Spleen (tissue), 7 donors: ENCODE results near the gene PRKCA.

Experiments used
- CTCF ChIP-seq, 11 experiments: fragments of 200-600 bp in 7 of 11; fragments of 450-650 bp in 4 of 11; sonication (generic) in 4 of 11; IDR thresholded peaks in 8 of 11; conservative IDR thresholded peaks in 3 of 11; 1 replicate in 7 of 11; 2 replicates in 4 of 11; pipeline versions ENCODE4 v1.4.0 to v1.8.0; 2016 to 2021; ENCODE audit warnings: antibody characterized with exemption in 11 of 11, inconsistent platforms in 4 of 11, mild to moderate bottlenecking in 1 of 11
- POLR2A ChIP-seq, 3 donors: fragments of 450-650 bp; IDR thresholded peaks; one replicate each; pipeline ENCODE4 v1.5.1; 2017; ENCODE audit warnings: antibody characterized with exemption in 3 of 3, mild to moderate bottlenecking in 1 of 3
- donor health status: DM: no; HTN: no; CAD: no; lungs with moderate emphysema.
- donor health status: DM: no; HTN: no; CAD: no.
- donor health status: DM: no; HTN: no; CAD: no.

DNA sequence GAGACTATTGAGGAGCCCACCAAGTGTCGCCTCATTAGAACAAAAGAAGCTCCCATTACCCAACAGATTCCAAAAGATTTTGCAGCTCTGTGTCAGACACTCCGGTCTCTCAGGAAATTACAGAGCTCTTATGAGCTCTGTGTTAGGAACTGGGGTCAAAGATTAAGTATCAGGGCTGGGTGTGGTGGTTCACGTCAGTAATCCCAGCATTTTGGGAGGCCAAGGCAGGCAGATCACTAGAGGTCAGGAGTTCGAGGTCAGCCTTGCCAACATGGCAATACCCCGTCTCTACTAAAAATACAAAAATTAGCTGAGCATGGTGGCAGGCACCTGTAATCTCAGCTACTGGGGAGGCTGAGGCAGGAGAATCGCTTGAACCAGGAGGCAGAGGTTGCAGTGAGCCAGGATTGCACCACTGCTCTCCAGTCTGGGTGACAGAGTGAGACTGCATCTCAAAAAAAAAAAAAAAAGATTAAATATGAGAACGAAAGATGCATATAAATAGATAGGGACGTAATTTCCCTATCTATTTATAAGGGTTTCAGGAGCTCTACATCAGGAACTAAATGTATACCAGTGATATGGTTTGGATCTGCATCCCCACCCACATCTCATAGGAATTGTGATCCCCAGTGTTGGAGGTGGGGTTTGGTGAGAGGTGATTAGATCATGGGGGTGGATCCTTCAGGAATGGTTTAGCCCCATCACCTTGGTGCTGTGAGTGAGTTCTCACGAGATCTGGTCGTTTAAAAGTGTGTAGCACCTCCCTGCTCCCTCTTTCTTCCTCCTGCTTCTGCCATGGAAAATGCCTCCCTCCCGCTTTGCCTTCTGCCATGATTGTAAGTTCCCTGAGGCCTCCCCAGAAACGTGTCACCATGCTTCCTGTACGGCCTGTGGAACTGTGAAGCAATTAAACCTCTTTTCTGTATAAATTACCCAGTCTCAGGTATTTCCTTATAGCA is 111.4 kb downstream of the PRKCA start:
- TF ChIP-seq CTCF (IDR thresholded peaks at IDR 0.05 in 8 of 11, conservative IDR thresholded peaks at IDR 0.05 in 3 of 11) (no peak), POLR2A (IDR thresholded peaks at IDR 0.05) (no peak)
